ENCODE measurements around the gene ROPN1L. TPM values are rescaled to one million over a fixed set of nuclear protein-coding genes. Genes with fewer than 3 reads are reported as not detected.

The ROPN1L gene
- total RNA-seq, 1 donor from 2014 or later: 0.94 TPM

DNA sequence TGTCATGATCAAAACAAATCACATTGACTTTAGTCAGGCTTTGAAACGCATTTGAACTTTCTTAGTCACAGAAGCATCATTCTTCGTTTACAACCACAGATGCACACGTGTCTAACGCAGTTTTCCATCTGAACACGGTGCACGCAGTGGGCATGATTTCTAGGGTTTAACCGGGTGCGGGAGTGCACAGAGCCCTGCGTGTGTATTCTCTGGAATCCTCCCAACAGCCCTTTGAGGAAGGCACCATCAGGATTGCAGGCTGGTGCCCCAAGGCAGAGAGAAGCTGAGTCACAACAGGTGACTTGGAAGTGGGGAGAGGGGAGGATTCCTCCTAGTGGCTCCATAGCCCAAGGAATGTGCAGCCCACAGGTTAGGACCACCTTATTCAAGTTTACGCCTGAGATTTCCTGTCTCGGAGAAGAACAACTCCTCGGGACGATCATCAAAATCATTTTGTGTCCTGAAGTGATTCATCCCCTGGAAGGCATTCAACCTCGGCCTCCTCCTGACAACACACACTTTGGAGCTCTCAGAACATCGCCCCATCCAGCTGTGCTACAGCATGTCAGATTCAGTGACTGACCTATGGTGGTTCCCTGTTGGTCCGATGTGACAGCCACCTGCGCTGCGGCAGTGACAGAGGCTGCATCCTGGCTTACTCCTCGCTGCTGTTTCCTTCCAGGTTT is 13.1 kb downstream of the ROPN1L start:
- DNase-seq (ENCODE audit: low spot score) (no peak), ATAC-seq (peak; percentile 19)

DNA sequence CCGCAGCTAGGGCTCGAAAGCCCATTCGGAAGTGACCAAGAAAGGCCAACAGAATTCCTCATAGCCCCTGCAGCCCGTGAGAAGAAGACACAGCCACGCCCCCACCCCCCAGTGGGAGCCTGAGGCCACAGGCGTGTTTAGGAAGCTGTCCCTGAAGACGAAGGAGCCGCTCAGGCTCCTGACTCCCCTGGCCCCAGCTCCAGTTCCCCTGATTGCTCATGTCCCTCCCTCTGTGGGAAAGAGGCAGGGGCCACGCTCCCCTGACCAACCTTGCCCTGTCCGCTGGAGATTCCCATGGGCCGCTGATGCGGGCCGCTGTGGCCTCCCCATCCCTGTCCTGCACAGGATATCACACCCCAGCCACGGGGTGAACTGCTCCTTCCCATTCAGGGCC is 13.6 kb downstream of the ROPN1L start:
- intact Hi-C loops (cut with DNase I): no loop called here
- DNase-seq (ENCODE audit: low spot score): no peak
- no peak for ATAC-seq

More for the DNA sequence above, 13.1 kb downstream of the ROPN1L start:
- intact Hi-C loops (cut with DNase I): no loop called here

DNA sequence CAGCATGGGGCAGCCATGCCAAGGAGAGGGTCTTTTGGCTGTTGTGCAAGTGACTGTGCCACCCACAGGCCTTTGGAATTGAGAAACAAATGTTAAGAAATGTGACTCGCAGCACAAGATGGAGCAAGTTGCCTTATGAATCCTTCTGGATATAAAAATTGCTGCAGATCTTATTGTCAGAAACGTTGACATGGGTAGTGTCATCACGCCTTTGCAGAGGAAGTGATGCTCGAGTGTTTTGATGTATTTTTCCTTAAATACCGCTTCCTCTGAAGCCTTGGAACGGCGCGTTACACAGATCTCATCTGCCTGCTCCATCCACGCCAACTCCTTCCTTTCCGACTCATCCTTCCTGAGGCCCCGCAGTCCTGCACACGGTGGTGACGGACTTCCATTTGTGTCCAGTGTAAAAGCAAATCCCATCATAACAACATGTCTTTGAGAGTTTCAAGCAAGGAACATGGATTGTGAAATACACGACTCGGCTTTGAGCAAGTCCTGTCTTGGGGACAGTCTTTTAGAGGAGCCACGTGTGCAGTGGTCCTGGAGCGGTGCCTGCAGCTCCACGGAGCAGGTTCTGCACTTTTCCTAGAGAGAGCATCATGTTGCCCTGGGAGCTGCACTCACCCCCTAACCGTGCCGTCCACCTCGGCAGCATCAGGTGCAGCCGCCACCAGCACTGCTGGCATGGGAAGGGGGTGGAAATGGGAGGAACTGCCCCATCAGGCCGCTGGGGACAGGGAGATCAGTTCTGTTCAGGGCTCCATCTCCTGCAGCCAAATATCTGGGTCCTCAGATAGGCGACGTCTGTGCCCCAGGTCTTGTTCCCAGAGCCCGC is 15.1 kb downstream of the ROPN1L start:
- peak; percentile 53 for DNase-seq (ENCODE audit: low spot score)
- peak; percentile 51 for ATAC-seq
- intact Hi-C loops (cut with DNase I): no loop called here

DNA sequence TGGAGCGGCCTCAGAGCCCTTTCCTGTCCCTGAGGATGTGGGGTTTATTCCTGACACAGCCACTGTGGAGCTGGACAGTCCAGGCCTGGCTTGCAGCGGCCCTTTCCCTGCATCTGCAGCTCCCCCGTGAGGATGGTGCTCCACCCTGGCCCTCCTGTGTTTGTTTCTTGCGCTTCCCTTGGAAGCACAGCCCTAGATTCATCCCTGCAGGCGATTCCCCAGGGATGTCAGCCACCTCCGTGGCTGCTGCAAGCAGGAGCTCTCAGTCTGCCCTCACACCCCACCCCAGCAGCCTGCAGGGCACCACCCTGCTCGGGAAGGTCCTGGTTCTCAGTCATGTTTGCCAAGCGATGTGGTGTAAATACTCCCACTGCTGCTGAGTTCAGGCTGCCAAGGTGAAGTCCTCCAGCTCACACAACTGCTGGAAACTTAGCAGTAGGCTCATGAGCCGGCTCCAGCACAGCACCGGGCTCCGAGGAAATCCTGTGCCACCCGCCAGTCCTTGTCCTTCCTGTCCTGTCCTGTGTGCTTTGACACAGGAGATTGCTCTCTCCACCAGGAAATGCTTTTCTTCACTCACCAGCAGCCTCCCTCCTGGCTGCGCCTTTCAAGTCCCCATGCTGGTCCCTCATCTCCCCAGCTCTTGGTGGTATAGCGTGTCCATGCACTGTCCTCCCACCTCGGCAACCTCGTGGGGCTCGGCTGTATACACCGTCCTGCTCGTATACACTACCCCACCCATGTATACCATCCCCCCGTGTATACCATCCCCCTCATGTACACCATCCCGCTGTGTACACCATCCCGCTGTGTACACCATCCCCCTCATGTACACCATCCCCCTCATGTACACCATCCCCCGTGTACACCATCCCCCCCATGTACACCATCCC is 16.2 kb downstream of the ROPN1L start:
- intact Hi-C loops (cut with DNase I): no loop called here
- DNase-seq (ENCODE audit: low spot score): peak; percentile 61
- peak; percentile 68 for ATAC-seq

DNA sequence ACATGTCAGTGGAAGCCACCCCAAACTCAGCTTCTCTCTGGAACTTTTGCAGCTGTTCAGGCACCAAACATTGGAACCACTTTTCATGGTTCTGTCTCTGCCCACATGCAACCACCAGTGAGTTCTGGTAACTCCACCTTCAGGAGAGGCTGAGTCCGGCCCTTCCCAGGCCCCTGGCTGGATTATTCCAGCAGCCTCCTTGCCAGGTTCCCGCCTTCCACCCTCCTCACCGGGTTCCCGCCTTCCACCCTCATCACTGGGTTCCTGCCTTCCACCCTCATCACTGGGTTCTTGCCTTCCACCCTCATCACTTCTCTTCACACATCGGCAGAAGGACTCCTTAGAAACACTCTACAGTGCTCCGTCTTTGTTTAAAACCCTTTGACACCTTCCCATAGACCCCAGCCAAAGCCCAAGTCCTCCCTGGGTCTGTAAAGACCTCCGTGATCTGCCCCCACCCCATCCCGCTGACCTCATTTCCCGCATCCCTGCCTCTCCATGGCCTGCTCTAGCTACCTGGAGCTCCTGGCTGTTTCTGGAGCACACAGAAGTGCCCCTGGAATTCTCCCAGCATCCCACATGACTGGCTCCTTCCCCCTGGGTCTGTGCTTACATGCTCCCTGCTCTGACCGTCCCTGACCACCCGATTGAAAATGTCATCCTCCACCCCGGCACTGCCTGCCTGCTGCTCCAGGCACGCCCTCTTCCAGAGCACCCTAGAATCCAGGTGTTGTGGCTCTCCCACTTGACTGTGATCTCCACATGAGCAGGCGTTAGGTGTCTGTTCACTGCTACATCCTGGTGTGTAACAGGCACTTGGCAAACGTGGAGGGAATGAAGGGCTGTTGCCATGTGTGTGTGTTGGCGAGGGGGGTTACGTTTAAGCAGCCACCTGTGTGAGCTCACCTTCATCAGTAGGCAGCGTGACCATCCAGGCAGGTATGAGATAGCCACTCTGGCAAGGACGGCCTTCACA is 17.7 kb downstream of the ROPN1L start:
- intact Hi-C loops (cut with DNase I): no loop called here
- ATAC-seq (no peak), DNase-seq (ENCODE audit: low spot score) (peak; percentile 32)

DNA sequence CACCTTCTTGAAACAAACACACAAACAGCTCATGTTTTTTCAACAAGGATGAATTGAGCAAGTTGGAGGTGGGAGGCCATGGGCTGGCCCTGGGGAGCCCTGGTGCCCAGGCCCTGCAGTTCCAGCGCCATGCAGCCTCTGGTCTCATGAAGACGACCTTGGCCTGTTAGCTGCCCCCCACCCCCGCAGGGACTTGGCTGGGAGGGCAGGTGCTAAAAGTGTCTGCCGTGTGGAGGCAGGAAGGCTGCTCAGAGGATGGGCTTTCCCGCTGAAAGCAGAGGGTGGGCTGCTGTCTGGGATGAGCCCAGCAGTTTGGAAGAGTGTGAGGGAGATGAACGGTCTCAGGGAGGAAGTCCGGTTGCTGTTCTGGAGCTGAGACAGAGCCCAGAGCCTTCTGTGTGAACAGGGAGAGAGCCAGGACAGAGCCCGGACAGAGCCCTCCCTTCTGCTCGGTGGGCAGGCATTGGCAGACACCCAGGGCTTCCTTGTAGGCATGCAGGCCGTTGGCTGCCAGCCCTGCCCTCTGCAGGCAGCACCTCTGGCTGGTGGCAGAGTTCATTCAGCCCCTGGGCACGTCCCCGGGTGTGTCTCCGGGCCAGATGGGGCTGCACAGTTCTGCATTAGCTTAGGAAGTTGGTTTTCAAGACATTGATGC is 18.7 kb downstream of the ROPN1L start:
- intact Hi-C loops (cut with DNase I): no loop called here
- ATAC-seq: peak; percentile 11

GRCh38 chr5:10461041-10461440 is 19.4 kb downstream of the ROPN1L start:
- no peak for ATAC-seq
- no peak for DNase-seq (ENCODE audit: low spot score)
- intact Hi-C loops (cut with DNase I): no loop called here

More for the DNA sequence above, 18.7 kb downstream of the ROPN1L start:
- DNase-seq (ENCODE audit: low spot score): peak; percentile 58

GRCh38 chr5:10461904-10462555 is 20.4 kb downstream of the ROPN1L start:
- intact Hi-C loops (cut with DNase I): no loop called here
- no peak for ATAC-seq
- DNase-seq (ENCODE audit: low spot score): no peak

- DNase-seq (ENCODE audit: low spot score) (no peak), ATAC-seq (no peak)
- intact Hi-C loops (cut with DNase I): no loop called here
Measured at GRCh38 chr5:10463566-10463965, 21.9 kb downstream of the ROPN1L start.

- ATAC-seq (no peak), DNase-seq (ENCODE audit: low spot score) (no peak)
- intact Hi-C loops (cut with DNase I): no loop called here
Measured at GRCh38 chr5:10464173-10464572, 22.5 kb downstream of the ROPN1L start.

DNA sequence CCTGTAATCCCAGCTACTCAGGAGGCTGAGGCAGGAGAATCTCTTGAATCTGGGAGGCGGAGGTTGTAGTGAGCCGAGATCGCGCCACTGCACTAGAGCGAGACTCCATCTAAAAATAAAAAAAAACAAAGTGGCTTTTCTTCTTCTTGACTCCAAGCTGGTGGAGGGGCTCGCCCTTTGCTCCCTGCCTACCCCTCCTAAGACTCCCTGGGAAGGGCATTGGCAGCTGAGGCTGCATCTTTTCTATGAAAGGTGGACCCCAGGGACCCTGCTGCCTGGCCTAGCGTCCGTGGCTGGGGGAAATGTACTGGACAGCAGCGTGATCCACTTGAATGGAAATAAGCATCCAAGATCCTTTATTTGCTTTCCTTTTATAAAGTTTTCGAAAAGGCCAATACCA is 24.0 kb downstream of the ROPN1L start:
- no peak for DNase-seq (ENCODE audit: low spot score)
- no peak for ATAC-seq
- intact Hi-C loops (cut with DNase I): no loop called here

DNA sequence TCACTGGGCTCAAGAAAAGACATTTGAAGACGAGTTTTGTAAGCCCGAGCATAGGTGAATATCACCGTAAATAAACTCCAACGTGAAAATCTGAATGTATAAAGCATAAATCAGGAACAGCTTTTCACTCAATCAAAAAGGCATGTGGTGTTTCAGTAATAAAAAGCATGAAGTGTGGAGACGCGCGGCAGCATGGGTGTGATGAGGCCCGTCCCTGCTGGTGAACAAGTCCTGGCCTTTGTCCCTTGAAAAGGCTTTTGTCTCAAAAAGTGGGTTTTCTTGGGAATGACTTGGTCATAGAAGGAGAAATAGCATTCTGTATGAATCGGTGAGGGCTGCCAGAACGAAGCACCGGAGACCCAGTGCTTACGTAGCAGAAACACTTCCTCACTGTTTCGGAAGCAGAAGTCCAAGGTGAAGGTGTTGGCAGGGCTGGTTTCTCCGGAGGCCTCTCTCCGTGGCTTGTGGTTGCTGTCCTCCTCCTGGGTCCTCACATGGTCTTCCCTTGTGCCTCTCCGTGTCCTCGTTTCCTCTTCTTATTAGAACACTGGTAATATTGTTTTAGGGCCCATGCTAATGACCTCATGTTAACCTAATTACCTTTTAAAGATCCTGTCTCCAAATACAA is 24.9 kb downstream of the ROPN1L start:
- ATAC-seq: no peak
- no peak for DNase-seq (ENCODE audit: low spot score)
- intact Hi-C loops (cut with DNase I): no loop called here

GRCh38 chr5:10467281-10468198 is 25.9 kb downstream of the ROPN1L start:
- intact Hi-C loops (cut with DNase I): no loop called here
- DNase-seq (ENCODE audit: low spot score) (no peak), ATAC-seq (peak; percentile 75)

DNA sequence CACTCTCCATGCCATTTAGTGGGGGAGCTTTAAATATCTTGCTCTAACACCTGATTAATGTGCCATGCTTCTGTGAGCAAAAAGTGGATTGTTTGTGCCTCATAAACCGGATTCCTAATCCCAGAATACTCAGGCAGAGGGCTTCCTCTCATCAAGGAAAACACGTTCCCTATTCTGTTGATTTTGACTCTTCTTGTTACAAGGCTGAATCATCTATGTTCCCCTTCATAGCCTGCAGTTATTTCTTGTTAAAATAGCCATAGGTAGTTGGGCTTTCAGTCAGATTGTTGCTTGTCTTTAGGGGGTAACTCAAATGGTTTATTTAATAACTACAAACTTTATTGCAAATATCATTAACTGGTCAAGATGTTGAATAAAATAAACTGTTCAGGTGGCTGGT is 26.6 kb downstream of the ROPN1L start:
- ATAC-seq: no peak

DNA sequence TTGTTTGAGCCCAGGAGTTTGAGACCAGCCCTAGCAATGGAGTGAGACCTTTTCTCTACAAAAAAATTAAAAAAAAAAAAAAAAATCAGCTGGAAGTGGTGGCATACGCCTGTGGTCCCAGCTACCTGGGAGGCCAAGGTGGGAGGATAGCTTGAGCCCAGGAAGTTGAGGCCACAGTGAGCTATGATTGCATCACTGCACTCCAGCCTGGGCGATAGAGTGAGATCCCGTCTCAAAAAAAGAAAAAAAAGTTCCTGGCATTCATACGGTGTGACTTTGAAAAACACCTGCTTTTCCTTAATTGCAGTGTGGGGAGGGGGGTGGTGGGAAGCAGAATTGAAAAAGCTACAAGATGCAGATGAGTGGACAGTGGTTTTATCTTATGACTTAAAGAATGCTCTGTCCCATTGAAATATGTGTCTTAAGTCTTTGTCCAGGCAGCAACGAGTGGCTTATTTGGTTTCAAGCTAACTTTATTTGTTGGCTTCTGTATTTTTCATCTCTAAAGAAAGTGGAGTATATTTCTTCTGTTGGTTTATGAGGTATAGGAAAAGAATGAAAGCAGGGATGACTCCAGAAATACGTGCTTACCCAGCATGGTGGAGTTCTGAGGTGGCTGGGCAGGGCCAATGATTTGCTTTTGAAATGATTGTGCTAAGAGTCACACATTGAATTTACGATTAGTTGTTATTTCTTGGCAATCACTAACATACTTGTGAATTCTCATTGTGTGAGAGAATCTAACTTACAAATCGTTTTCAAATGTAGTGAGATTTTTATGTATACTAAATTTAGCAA is 27.8 kb downstream of the ROPN1L start:
- DNase-seq (ENCODE audit: low spot score): no peak
- intact Hi-C loops (cut with DNase I): no loop called here
- no peak for ATAC-seq

More for the DNA sequence above, 26.6 kb downstream of the ROPN1L start:
- no peak for DNase-seq (ENCODE audit: low spot score)
- intact Hi-C loops (cut with DNase I): no loop called here
